NCI-H2227 treated with DMSO at 0.1 percent for 48 hours (cell line): Measurements from ENCODE around the gene FMNL2.
A peak's percentile ranks its signal among the peaks of the same experiment; 100 is the strongest.

Experiments used
- DNase-seq: peaks from one replicate; lab custom pipeline; 2025; lab: John Stamatoyannopoulos, UW

The FMNL2 gene

DNA sequence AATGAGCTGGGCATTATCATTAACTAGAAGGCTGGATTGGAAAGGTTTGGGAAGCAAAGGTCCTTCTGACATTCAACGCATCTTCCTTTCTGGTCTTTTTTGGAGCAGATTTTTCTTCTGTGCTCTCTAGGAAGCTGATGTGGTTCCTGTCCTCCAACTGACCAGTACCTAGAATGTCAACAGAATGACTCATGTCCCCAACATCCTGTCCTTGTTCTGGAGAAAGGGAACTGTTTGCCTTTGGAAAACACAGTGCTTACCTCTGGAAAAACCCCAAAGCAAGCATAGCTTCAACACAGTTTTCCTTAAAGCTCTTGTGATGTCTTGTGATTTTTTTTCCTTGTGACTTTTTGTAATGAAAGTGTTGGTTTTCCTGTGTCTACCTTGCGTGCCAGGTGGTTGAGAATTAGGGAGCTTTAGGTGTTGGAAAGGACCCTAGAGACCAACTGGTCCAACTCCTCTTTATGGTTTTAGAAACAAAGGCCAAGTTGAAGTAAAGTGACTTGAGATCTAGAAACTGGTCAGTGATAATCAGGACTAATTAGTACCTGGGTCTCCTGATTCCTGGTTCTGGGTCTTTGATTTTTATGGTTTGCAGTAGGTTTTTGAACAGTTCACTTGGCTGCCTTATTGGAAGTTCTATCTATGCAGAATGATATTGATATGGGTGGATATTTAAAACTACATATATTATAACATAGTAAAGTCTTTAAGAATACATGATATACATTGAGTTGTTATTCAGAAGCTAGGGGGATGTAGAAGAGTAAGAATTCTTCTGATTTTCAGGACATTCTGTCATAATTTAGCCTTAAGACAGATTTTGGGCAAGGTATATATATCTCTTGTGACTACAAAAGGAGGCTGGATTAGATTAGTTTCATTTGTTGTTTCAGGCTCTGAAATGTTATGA is 70.5 kb downstream of the FMNL2 start:
- no peak for DNase-seq

DNA sequence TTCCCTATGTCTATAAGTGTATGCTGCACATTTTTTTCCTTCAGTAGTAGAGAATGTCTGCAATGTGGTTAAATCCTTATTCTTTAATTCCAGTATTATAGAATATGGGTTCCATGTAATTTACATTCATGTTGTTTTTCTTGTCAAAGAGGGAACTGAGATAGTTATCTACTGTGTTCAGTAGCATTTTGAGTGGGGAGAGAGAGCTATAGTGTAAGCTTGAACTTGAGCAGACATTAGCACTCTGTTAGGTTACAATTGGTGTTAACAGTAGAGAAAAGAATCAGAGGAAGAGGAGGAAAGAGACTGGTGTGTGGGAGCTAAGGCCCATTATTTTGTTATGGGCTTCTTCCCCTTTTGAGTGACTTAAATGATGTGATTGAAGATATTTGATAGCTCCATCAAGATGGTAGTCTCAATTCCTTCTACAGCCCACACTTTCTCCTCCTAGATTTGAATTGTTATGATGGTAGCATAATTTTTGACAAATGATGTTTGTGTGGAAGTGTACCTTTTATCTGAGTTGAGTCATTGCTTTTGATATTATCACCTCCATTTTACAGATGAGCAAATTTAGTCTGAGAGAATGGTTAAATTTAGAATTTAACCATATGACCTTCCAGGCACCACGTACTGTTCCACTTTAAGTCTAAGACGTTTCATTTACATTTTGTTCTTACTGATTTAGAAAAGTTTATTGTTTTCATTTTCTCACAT is 71.3 kb downstream of the FMNL2 start:
- no peak for DNase-seq

DNA sequence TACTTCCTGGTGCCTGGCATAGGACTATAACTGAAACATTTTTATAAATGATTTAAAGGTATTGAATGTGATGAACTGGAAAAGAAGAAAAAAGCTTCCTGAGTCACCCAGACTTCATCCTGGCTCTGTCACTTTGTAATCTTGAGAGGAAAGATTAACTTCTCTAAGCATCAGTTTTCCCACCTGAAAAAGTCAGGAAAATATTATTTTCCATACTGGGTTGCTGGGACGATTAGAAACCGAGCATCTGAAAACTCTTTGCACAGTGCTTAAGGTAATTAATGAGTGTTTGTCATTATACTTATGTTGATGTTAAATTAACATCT is 71.8 kb downstream of the FMNL2 start:
- no peak for DNase-seq

DNA sequence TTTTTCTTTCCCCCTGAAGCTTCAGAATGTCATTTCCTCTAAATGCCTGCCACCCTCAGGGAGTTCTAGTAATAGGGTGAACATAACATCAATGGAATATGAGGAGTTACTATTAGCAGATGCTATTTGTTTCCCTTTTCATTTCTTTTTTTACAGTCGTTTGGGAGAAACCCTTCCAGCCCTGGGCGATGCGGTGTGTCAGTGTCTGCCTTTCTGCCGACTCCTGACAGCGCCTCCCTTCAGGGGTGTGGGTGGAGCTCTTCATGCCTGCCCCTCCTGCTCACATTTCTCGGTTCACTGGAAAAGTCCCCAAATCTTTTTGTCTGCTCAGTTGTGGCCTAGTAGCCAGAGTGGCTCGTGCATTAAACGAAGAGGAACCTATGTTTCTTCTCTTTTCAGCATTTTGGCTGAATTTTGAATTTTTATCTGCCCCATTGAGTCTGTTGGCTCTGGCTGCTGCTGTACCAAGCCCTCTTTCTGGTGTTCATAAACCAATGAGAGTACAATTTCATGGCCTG is 72.3 kb downstream of the FMNL2 start:
- peak; percentile 30 for DNase-seq

DNA sequence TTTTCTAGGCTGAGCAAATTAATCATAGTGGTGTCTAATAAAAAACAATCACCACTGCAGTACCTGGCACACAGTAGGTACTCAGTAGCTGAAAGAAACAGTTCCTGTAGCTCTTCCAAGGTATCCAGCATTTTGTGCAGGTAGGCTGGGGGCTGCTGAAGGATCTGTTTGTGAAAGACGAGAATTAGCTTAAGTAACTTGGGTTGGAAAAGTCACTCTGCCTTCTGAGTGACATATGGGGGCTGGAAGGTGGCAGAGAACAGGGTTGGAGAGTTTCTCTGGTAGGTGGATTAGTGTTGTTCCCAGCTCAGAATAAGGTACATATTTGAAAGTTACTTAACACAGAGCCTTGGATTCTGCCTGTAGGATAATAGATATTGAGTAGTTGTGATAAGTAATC is 72.8 kb downstream of the FMNL2 start:
- no peak for DNase-seq

DNA sequence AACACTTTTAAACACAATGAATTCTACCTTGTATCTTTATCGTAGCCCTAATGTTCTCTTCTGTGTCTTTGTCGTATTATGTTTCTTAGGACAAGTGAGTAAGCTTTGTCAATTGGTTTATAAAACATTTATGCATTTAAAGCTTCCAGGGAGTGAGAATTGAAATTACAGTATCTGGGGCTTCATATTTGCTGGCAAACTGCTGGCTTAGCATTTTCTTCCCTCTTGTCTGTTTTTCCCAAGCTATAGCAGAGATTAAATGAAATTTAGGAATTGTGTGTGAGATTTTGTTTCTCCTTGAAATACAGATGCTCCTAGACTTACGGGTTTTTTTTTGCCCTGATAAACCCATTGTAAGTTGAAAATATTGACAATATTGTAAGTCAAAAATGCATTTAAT is 73.3 kb downstream of the FMNL2 start:
- DNase-seq = no peak

DNA sequence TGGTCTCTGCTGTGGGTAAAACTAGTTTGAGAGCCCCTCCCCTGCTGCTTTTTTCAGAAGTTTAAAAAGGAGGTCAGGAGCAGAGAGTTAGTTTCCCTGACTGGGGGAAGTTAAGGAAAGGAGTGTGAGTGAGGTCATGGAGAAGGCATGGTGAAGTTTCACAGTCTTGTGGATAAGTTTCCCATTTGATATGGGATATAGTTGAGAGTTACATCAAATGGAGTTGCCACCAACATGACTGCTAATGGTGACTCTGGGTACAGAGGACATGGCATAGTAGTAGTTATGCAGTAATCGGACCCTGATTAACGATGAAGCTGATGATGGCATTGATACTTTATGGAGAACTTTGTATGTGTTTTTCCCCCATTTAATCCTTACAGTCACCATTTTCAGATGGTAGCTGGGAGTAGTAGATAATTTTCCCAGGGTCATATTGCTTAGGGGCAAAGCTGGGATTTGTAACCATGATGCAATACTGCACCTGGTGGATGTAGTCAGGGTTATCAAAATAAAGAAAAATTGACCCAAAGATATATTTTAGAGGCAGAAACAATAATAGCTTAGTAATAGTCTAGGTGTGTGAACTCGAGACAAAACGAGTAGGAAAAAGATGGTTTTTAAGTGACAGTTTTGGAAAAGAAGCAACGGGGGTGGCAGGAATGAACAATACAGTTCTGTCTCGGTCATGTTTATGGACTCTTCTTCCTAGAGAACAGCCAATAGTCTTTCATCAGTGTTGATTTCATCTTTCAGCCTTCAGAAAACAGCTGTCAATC is 74.6 kb downstream of the FMNL2 start:
- DNase-seq = no peak

DNA sequence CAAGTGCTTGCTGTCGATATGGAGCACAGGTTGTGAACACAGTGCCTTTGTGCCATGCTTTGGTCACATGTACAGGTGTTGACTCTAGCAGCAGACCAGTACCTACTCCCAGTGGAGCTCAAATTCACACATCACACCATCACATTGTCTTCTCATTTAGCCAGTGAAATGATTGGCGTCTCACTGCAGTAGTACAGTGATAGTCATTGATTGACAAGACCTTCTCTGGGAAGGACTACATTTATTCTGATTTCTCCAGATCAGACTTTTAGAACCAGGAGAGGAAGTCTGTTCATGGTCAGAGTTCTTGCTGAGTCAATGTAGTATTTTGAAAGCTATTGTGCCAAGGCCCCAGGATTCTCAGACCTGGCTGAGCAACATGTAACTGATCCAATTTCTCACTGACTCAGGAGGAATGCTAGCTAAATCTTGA is 75.2 kb downstream of the FMNL2 start:
- no peak for DNase-seq

DNA sequence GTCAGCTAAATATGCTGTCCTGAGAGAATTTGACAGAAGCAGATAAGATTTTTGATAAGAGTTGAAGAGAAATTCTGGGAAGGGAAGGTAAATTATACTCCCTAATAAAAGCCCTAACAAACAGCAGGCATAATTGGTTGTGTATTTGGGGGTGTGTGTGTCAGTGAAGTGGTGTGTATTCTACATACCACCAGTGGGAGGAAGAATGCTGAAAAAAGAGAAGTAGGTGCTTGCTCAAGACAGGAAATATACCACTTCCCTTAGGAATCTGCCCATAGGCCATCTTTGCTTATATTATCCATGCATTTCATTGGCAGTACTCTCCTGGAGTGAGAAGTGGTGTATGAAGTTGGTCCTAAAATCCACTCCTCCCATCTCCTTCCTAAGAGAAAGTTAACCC is 76.2 kb downstream of the FMNL2 start:
- no peak for DNase-seq

DNA sequence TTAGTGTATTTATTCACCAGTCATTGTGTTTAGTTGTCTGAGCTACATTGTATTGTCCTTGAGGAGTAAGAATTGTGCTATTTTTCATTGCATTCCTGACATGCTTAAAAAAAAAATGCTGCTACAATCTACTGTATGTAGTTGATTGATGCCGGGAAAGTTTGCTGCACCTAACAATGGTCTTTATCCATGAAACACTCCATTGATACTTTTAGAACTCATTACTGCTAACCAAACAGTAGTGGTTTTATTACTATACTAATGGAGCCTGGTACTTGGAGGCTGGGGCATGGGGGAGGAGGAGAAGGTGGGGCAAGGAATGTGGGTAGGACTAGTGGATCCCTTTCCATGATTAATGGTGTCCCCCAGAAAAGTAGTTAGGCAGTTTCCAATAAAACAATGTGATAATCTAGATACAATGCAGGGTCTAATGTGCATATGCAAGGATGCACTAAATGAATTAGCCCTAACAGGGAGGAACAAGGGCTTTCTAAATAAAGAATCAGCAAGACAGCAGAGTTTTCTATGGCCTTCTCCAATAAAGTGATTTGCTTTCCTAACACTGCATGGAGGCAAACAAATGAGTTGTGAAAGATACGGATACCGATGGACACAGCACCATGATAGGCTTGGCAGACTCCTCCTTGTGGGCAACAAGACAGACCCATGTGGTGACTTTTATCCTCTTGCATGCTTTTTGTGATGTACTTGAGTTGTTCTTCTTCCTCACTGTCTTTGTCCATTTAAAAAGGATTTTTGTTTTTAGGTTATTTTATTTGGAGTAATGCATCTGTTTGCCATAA is 78.5 kb downstream of the FMNL2 start:
- no peak for DNase-seq

DNA sequence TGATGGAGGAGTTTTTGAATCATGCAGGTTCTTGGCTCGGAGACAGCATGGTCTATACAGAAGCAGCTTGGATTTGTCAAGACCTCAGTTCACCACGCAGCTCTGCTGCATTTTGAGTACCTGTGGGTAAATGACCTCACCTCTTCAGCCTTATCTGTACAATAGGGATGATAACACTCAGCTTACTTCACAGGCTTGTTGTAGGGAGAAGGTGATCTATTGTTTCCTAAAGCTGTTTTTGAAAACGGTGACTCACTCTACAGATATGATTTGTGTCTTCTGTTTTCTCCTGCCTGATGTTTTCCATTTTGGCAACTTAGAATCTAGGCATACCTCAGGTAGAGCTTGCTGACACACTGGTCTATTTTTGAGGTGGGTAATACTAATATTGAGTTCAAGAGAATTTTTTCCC is 80.3 kb downstream of the FMNL2 start:
- DNase-seq = no peak

DNA sequence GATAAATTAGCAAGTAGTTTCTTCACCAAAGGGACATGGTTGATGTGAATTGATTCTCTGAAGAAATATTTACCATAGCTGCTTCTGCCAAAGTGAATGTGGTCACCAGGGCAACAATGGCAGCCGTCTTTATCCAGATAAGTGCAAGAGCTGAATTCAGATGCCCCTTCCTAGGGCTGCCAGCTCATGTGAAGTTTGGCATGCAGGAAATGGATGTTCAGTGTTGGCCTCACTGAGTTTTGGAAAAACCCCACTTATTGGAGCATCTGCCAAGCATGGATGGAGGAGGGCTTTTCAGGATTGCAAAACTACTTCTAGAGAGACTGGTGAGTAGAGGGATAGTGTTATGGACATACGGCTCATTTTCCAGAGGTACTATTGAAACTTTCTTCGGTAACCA is 80.8 kb downstream of the FMNL2 start:
- no peak for DNase-seq

DNA sequence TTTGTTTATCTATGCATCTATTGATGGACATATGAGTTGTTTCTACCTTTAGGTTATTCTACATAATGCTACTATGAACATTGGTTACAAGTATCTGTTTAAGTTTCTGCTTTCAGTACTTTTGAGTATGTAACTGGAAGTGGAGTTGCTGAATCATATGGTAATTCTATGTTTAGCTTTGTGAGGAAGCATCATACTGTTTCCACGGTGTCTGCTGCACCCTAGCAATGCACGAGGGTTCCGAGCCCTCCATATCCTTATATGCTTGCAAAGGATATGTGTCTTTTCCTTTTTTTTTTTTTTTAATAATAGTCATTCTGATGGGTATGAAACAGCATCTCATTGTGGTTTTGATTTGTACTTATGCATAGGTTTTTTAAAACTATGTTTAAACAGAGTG is 83.7 kb downstream of the FMNL2 start:
- no peak for DNase-seq

DNA sequence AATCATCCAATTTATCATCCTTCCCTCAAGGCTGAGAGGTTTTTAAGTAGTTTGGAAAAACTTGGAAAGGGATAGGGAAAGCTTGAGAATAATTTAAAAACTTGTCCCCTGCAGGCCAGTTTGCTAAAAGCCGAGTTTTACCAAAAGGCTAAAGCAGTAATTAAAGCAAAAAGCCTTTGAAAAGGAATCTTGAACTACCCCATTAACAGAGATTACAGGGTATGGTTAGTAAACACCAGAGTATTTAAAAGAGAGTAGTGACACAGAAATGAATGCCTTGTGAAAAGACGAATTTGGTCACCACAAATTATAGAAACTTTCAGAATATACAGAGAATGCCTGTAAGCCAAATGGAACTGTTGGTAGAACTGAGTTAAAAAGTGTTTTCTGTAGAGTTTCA is 85.0 kb downstream of the FMNL2 start:
- DNase-seq = no peak

DNA sequence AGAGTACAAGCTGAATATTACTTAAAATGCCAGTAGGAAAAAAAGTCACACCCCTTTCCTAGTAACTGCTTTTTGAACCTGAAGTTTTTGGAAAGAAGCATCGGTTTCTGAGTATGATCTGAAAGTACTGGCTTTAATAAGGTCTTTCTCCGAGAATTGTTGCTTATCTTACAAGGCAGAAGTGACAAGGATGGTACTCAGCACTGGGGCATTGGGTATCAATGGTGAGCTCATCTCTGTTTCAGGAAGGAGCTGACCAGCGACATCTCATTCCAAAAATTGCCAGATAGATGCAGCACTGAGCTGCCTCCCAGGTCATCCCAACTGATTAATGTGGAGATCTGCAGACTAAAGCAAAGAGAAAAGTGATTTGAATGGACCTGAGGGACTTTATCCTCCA is 85.4 kb downstream of the FMNL2 start:
- DNase-seq = no peak

DNA sequence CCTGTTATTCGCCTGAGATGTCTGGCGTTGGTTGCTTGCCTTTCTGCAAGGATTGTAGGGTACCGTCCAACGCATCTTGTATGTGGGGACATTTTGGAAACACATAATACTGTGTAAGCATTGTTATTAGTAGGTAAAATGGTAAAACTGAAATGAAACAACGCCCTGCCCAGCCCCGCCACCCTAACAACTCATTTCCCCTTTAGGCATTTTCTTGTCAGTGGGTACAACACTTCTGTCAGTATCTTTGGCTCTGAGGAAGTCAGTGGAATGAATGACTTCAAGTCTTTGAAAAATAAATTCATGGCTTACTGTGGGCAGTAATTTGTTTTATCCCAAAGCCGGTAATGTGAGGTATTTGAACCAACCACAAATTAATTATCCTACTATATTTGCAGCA is 86.0 kb downstream of the FMNL2 start:
- no peak for DNase-seq

DNA sequence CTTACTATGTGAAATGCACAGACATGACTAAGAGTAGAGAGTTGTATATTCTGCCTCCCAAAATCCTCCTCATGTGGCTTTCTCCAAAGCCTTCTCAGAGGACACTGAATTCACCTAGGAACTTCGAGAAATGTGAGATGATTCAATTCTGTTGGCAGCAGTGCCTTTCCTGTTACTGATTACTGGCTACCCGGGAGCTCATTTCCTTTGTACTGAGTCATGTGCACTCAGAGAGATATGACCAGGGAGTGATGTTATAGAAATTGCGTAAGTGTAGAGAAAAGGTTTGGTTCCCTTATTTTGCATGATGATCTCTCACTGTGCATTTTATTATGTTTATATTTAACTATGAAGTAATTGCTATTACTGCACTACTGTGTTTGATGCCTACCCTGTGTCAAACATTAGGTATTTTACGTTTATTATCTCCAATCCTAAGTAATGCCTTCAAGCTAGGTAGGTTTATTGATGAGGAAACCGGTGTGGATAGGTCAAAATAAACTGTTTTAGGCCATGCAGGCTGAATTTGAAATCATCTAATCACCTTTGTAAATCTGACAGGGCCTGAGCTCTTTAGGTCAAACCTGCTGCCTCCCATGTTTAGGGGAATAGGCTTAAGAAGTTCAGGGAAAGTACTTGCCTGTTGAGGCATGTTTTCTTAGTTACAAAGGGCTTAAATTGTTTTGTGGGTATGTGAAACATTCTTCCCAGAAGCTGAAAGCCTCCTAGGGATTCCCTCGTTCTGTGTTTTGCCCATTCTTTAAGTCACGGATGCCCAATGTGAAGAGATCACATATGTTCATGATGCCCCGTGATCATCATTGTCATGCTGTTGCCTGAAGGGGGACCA is 86.8 kb downstream of the FMNL2 start:
- no peak for DNase-seq

DNA sequence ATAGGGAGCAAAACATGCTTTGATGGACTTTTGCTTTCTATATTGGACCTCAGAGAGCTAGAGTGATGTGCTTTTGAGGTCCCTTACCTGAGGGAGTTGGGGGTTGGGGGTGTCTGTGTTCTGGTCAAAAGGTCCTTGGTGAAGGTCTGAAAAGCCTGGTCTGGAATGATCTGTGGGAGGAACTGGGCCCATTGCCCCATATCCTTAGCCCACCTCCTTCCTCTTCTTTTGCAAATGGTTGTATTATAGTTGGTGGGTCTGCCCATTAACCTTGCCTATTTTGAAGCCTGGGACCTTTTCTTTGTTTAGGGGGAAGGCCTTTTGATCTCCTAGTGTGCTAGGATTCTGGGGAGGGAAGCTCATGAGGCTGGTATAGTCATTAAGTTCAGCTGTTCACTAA is 88.7 kb downstream of the FMNL2 start:
- DNase-seq = no peak

DNA sequence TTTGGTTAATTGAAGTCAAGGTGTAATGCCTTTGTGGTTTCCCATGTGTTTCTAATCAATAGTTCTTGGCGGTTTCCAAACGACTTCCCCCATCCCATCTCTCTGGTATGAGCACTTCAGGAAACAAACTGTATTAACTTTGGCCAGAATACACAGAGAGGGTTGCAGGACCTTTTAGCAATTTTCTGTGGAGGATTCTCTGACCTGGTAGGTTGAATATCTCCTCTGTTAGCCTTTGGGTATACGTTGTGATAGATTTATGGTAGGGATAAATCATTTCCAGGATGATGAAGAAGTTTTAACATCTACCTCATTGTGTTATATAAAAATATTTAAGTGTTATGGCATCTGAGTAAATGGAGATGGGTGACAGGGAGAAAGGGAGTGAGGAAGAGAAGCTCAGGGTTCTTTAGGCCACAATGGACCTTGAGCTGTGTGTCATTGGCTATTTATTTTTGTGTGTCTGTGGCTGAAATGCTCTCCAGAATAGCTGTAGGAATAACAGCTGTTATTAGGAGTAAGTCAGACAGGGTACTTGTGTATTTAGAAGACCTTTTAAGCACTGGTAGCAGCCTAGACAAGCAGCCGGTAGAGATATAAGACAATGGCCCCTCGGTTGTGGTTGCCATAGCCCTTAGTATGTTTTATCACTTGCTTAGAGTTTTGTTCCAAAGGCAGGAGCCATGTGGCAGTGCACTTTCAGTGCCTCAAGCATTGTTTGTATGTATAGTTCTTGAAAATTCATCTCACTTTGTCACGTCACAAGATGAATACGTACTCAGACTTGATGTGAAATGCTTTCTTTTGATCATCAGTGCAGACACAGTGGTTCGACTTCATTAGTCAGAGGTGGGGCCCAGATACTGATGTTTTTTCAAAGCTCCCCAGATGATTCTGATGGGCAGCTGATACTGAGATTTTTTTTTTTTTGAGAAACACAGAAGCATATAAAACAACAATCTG is 91.1 kb downstream of the FMNL2 start:
- no peak for DNase-seq

DNA sequence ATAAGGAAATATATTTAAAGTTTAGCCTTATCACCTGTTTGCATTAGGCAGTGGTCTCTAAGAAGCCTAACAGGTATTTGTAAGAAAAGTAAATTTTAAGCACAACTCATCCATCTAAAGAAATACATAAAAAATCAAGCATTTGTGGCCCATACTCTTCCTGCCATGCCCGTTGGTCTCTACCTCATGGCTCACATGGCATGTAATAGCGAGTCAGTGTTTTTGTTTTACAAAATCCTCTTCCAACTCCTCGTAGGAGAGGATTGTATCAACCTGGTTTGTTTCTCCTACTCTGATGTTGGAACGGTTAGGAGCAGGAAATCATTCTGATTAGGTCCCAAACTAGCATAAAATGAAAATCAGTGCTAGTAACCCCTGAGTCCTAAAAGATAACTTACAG is 91.8 kb downstream of the FMNL2 start:
- DNase-seq = no peak
